Measurements from ENCODE around the gene CDH2. TPM values are rescaled to one million over a fixed set of nuclear protein-coding genes. Genes with fewer than 3 reads are reported as not detected.

CDH2 gene
- total RNA-seq, 1 experiment from 2014 or later, result 42.3 TPM

- TF ChIP-seq REST (IDR thresholded peaks at IDR 0.05; ENCODE audit: insufficient read depth in 1 of 2, low read depth in 2 of 2, low read length in 1 of 2), result no peak
- TF ChIP-seq POLR2AphosphoS5 (IDR thresholded peaks at IDR 0.05; ENCODE audit: low read depth, low read length), result no peak
- TF ChIP-seq, protein P1, sequence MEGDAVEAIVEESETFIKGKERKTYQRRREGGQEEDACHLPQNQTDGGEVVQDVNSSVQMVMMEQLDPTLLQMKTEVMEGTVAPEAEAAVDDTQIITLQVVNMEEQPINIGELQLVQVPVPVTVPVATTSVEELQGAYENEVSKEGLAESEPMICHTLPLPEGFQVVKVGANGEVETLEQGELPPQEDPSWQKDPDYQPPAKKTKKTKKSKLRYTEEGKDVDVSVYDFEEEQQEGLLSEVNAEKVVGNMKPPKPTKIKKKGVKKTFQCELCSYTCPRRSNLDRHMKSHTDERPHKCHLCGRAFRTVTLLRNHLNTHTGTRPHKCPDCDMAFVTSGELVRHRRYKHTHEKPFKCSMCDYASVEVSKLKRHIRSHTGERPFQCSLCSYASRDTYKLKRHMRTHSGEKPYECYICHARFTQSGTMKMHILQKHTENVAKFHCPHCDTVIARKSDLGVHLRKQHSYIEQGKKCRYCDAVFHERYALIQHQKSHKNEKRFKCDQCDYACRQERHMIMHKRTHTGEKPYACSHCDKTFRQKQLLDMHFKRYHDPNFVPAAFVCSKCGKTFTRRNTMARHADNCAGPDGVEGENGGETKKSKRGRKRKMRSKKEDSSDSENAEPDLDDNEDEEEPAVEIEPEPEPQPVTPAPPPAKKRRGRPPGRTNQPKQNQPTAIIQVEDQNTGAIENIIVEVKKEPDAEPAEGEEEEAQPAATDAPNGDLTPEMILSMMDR (IDR thresholded peaks at IDR 0.05), result no peak
- no peak for TF ChIP-seq TCF7L2 (IDR thresholded peaks at IDR 0.05; ENCODE audit: low read depth, low read length)
- no peak for TF ChIP-seq SIN3A (IDR thresholded peaks at IDR 0.05; ENCODE audit: borderline replicate concordance, insufficient read depth, low read depth, low read length)
- Histone ChIP-seq H3K27me3 (ENCODE audit: control insufficient read depth, insufficient read depth, low read length) (no peaks in the 10 kb centered on the region), H3K27ac (ENCODE audit: low read length) (no peak overlapping the region), H3K9me3 (ENCODE audit: control insufficient read depth, insufficient read depth, low read depth, low read length) (no peaks in the 10 kb centered on the region), H3K4me1 (ENCODE audit: control insufficient read depth, insufficient read depth, low read length) (no peaks in the 10 kb centered on the region), H3K36me3 (ENCODE audit: control insufficient read depth, insufficient read depth, low read length) (no peaks in the 10 kb centered on the region), H3K4me3 (ENCODE audit: low read depth in 2 of 2, low read length in 2 of 2) (no peak overlapping the region)
- BruUV-seq (replicated peaks), result no TSS peak
- ChIA-PET CTCF (no interaction called here), POLR2A (no interaction called here)
- intact Hi-C loops (cut with micrococcal nuclease; ENCODE audit: unreplicated experiment), result no loop called here
- in situ Hi-C loops (cut with HindIII; ENCODE audit: low pct_unique_long_range_greater_than_20kb, low sequenced_read_pairs), result no loop called here
- no peak for DNase-seq (ENCODE audit: low read depth, low spot score)
- no peak for ATAC-seq
Measured at GRCh38 chr18:27969206-27969605, 207.7 kb downstream of the CDH2 start.

- Histone ChIP-seq H3K36me3 (ENCODE audit: control insufficient read depth, insufficient read depth, low read length) (no peaks in the 10 kb centered on the region), H3K9me3 (ENCODE audit: control insufficient read depth, insufficient read depth, low read depth, low read length) (no peaks in the 10 kb centered on the region), H3K4me3 (ENCODE audit: low read depth in 2 of 2, low read length in 2 of 2) (no peak overlapping the region), H3K27me3 (ENCODE audit: control insufficient read depth, insufficient read depth, low read length) (no peaks in the 10 kb centered on the region), H3K4me1 (ENCODE audit: control insufficient read depth, insufficient read depth, low read length) (no peaks in the 10 kb centered on the region), H3K27ac (ENCODE audit: low read length) (no peak overlapping the region; the same call in 1 of the 2 replicates)
- intact Hi-C loops (cut with micrococcal nuclease; ENCODE audit: unreplicated experiment) (no loop called here), in situ Hi-C loops (cut with HindIII; ENCODE audit: low pct_unique_long_range_greater_than_20kb, low sequenced_read_pairs) (no loop called here)
- POLR2A ChIA-PET, result no interaction called here
- no peak for ATAC-seq
- CTCF ChIA-PET, result no interaction called here
- no TSS peak for BruUV-seq (replicated peaks)
- TF ChIP-seq REST (IDR thresholded peaks at IDR 0.05; ENCODE audit: insufficient read depth in 1 of 2, low read depth in 2 of 2, low read length in 1 of 2) (no peak), SIN3A (IDR thresholded peaks at IDR 0.05; ENCODE audit: borderline replicate concordance, insufficient read depth, low read depth, low read length) (no peak), TCF7L2 (IDR thresholded peaks at IDR 0.05; ENCODE audit: low read depth, low read length) (no peak), POLR2AphosphoS5 (IDR thresholded peaks at IDR 0.05; ENCODE audit: low read depth, low read length) (no peak)
- TF ChIP-seq, protein P1 (IDR thresholded peaks at IDR 0.05), result no peak
- DNase-seq (ENCODE audit: low read depth, low spot score), result no peak
Measured at GRCh38 chr18:27967913-27968824, 208.8 kb downstream of the CDH2 start.
